ENCODE measurements around the gene DNM3.

Gene DNM3

GRCh38 chr1:172220376-172220775 lies 379.1 kb downstream of the DNM3 start:
- no peak for DNase-seq (ENCODE audit: extremely low read depth, low read depth)
- TF ChIP-seq CTCF (IDR thresholded peaks at IDR 0.05; ENCODE audit: low read depth, low read length): no peak

GRCh38 chr1:172221436-172221835 lies 380.1 kb downstream of the DNM3 start:
- no peak for DNase-seq (ENCODE audit: extremely low read depth, low read depth)
- no peak for TF ChIP-seq CTCF (IDR thresholded peaks at IDR 0.05; ENCODE audit: low read depth, low read length)

DNA sequence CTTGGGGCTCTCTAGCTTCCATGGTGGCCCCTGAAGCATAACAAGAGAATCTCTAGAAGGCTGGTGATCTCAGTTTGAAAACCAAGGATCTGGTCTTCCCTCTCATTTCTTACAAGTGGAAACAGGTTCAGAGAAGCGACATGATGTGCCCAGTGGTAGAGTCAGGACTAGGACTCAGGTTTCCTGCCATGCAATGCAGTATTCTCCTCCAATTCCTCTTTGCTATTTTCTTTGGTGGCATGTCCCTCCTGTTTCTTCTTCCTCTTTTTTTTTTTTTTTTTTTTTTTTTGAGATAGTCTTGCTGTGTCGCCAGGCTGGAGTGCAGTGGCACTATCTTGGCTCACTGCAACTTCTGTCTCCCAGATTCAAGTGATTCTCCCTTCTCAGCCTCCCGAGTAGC lies 383.6 kb downstream of the DNM3 start:
- no peak for TF ChIP-seq CTCF (IDR thresholded peaks at IDR 0.05; ENCODE audit: low read depth, low read length)

GRCh38 chr1:172229942-172230341 lies 388.6 kb downstream of the DNM3 start:
- DNase-seq (ENCODE audit: extremely low read depth, low read depth): no peak
- TF ChIP-seq CTCF (IDR thresholded peaks at IDR 0.05; ENCODE audit: low read depth, low read length): no peak

More for the DNA sequence above, 383.6 kb downstream of the DNM3 start:
- DNase-seq (ENCODE audit: extremely low read depth, low read depth): no peak

- TF ChIP-seq CTCF (IDR thresholded peaks at IDR 0.05; ENCODE audit: low read depth, low read length): no peak
- DNase-seq (ENCODE audit: extremely low read depth, low read depth): no peak
These were observed 389.2 kb downstream of the DNM3 start for GRCh38 chr1:172230526-172230925.

GRCh38 chr1:172236958-172237357 lies 395.7 kb downstream of the DNM3 start:
- no peak for TF ChIP-seq CTCF (IDR thresholded peaks at IDR 0.05; ENCODE audit: low read depth, low read length)
- DNase-seq (ENCODE audit: extremely low read depth, low read depth): no peak

GRCh38 chr1:172238158-172238557 lies 396.9 kb downstream of the DNM3 start:
- DNase-seq (ENCODE audit: extremely low read depth, low read depth): no peak
- no peak for TF ChIP-seq CTCF (IDR thresholded peaks at IDR 0.05; ENCODE audit: low read depth, low read length)

All from AG09319 (cell line).